Sigmoid colon (tissue), 4 donors: ENCODE results near the gene GDF7.

Experiments used
- EP300 ChIP-seq, 4 donors: sonication (generic); formaldehyde crosslinking; IDR thresholded peaks; one replicate each; pipeline ENCODE4 v1.6.1; 2017; ENCODE audit warnings: antibody characterized with exemption in 4 of 4
- POLR2A ChIP-seq, 2 donors: fragments of 450-650 bp; IDR thresholded peaks; one replicate each; pipeline ENCODE4 v1.6.1; 2016; ENCODE audit warnings: antibody characterized with exemption in 2 of 2, mild to moderate bottlenecking in 2 of 2, moderate library complexity in 2 of 2
- POLR2AphosphoS5 ChIP-seq, 4 donors: sonication (generic); formaldehyde crosslinking; IDR thresholded peaks; one replicate each; pipeline ENCODE4 v1.6.1; 2017; ENCODE audit warnings: antibody characterized with exemption in 4 of 4
- TF ChIP-seq, protein P1 (sequence below), 4 experiments: fragments of 450-650 bp in 3 of 4; fragments of 200-600 bp in 1 of 4; IDR thresholded peaks; one replicate each; pipeline ENCODE4 v1.5.1; 2016 to 2019; ENCODE audit warnings: antibody characterized with exemption in 4 of 4, mild to moderate bottlenecking in 3 of 4, moderate library complexity in 2 of 4

DNA sequence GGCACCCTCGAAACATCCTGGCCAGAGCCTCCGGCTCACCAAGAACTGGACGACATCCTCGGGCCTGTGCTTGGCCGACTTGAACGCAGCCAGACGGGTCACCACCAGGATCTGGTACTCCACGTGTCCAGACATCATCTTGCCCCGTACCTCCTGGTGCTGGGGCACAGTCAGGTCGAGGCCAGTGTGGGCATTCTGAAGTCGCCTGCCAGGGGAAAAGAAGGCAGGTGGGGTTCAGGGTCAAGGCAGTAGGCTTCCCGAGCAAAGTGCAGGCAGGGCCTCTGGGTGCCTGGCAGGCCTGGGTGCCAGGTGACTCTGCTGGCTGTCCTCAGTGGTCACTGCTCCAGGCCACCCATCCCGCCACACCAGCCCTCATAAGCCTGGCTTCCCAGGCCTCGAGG, 21.6 kb upstream of the GDF7 start:
- TF ChIP-seq POLR2AphosphoS5 (IDR thresholded peaks at IDR 0.05) (no peak), POLR2A (IDR thresholded peaks at IDR 0.05) (no peak), EP300 (IDR thresholded peaks at IDR 0.05) (no peak)
- TF ChIP-seq, protein P1, sequence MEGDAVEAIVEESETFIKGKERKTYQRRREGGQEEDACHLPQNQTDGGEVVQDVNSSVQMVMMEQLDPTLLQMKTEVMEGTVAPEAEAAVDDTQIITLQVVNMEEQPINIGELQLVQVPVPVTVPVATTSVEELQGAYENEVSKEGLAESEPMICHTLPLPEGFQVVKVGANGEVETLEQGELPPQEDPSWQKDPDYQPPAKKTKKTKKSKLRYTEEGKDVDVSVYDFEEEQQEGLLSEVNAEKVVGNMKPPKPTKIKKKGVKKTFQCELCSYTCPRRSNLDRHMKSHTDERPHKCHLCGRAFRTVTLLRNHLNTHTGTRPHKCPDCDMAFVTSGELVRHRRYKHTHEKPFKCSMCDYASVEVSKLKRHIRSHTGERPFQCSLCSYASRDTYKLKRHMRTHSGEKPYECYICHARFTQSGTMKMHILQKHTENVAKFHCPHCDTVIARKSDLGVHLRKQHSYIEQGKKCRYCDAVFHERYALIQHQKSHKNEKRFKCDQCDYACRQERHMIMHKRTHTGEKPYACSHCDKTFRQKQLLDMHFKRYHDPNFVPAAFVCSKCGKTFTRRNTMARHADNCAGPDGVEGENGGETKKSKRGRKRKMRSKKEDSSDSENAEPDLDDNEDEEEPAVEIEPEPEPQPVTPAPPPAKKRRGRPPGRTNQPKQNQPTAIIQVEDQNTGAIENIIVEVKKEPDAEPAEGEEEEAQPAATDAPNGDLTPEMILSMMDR (IDR thresholded peaks at IDR 0.05): no peak
